GM10248 (cell line): ENCODE measurements around the gene KIF15.

ENCODE experiments used
- CTCF ChIA-PET: fragments of 300-600 bp; sonication (Branson Sonifier 250); formaldehyde crosslinking; extraction: SDS; loops from one replicate; lab custom pipeline; 2021; ENCODE audit warnings: antibody characterized with exemption; lab: Yijun Ruan, JAX
- POLR2A ChIA-PET: fragments of 350-650 bp; sonication (Branson Sonifier 250); formaldehyde crosslinking; extraction: SDS; loops from one replicate; lab custom pipeline; 2020; ENCODE audit warnings: antibody characterized with exemption; lab: Yijun Ruan, JAX
- DNase-seq: peaks from one replicate; pipeline ENCODE4 v3.0.0; 2012; ENCODE audit errors: extremely low spot score
- TF ChIP-seq, protein P1 (sequence below): IDR thresholded peaks from 2 replicates; pipeline ENCODE4 v1.5.1; 2012; ENCODE audit warnings: mild to moderate bottlenecking, low read depth; ENCODE audit errors: extremely low read depth, missing control alignments, control extremely low read depth

The KIF15 gene

DNA sequence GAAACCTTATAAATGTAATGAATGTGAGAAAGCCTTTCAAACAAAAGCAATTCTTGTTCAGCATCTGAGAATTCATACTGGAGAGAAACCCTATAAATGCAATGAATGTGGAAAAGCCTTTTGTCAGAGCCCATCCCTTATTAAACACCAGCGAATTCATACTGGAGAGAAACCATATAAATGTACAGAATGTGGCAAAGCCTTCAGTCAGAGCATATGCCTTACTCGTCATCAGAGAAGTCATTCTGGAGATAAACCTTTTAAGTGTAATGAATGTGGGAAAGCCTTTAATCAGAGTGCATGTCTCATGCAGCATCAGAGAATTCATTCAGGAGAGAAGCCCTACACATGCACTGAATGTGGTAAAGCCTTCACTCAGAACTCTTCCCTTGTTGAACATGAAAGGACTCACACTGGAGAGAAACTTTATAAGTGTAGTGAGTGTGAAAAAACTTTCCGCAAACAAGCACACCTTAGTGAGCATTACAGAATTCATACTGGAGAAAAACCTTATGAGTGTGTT, 26.9 kb upstream of the KIF15 start:
- TF ChIP-seq, protein P1, sequence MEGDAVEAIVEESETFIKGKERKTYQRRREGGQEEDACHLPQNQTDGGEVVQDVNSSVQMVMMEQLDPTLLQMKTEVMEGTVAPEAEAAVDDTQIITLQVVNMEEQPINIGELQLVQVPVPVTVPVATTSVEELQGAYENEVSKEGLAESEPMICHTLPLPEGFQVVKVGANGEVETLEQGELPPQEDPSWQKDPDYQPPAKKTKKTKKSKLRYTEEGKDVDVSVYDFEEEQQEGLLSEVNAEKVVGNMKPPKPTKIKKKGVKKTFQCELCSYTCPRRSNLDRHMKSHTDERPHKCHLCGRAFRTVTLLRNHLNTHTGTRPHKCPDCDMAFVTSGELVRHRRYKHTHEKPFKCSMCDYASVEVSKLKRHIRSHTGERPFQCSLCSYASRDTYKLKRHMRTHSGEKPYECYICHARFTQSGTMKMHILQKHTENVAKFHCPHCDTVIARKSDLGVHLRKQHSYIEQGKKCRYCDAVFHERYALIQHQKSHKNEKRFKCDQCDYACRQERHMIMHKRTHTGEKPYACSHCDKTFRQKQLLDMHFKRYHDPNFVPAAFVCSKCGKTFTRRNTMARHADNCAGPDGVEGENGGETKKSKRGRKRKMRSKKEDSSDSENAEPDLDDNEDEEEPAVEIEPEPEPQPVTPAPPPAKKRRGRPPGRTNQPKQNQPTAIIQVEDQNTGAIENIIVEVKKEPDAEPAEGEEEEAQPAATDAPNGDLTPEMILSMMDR, result no peak
- POLR2A ChIA-PET, result no interaction called here
- no peak for DNase-seq
- CTCF ChIA-PET, result no interaction called here

- POLR2A ChIA-PET, result no interaction called here
- DNase-seq, result peak; percentile 22
- TF ChIP-seq, protein P1, result no peak
- CTCF ChIA-PET, result interaction anchor here (1.2 to 1.3 kb wide), 2 partner anchors 15 to 19 kb away, joined by 3 read pairs; no protein-coding TSS in a partner anchor
Measured at GRCh38 chr3:44761101-44761423, 532 bp upstream of the KIF15 start.

- ChIA-PET CTCF (interaction anchor here (1.0 to 1.3 kb wide), 3 partner anchors 10 to 18 kb away, joined by 3 read pairs; no protein-coding TSS in a partner anchor), POLR2A (no interaction called here)
- TF ChIP-seq, protein P1, result no peak
- no peak for DNase-seq
Measured at GRCh38 chr3:44762170-44762677, 630 bp downstream of the KIF15 start.

DNA sequence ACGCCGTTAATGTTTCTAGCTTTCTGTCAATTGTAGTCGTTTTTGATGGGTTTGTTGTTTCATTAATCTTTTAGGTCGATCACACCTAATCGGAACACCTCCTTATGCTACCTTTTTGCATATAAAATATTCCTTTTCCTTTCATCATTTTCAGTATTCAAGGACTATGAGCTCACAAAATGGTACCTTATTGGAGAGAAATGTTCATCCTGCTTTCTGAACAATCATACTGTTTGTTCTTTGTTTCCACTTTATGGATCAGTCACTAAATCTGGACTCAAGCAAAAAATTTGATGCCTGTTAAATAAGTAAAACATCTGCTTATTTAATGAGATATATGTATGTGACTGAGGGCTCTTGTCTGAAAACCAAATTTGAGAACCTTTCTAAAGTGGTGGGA, 1.1 kb downstream of the KIF15 start:
- no peak for DNase-seq
- TF ChIP-seq, protein P1, result no peak
- CTCF ChIA-PET, result interaction anchor here (1.0 kb wide), 1 partner anchor 9 kb away, joined by 3 read pairs; no protein-coding TSS in a partner anchor
- POLR2A ChIA-PET, result no interaction called here

DNA sequence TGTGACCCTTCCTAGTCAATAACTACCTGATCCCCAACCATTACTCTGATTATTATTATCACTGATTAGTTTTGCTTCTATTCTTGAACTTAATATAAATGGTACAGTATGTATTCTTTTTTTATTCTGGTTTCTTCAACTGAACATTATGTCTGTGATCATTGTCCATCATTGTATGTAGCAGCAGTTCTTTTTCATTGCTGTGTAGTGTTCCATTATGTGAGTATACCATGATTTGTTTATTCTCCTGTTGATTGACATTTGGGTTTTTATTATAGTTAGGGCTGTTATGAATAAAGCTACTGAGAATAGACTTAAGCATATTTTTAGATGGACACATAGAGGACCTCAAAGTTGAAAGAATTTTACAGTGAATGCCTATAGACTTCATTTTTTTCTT, 2.7 kb downstream of the KIF15 start:
- POLR2A ChIA-PET, result no interaction called here
- TF ChIP-seq, protein P1, result no peak

DNA sequence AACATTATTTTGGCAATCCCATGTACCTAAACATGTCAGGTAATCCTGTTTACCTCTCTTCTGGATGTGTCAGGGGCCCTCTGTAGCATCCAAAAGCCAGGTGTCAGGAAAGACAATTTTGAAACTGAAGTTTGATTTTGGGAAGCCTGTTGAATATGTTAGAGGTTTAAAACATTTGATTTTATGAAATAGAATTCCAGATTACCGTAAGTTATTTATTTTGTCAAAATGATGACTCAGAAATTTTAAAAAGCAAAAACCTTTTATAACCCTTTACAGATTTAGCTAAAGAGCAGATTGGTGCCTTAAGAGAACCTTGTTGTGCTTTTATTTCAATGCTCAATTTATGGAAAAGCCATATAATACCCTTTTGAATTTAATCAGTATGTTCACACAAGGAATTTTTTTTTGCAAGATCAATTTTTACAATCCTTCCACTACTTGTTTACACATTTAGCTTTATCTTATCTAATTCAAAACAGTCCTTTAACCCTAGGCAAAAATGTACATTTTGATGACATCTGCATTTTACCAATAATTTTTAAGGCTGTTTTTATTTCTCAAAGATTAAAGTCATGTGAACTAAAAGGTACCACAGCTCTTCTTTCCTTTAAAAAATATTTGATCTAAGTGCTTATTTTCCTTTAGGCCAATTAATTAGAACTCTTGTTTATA, 10.0 kb downstream of the KIF15 start:
- TF ChIP-seq, protein P1, result no peak
- CTCF ChIA-PET, result interaction anchor here (1.0 kb wide), 1 partner anchor 9 kb away, joined by 3 read pairs; no protein-coding TSS in a partner anchor
- POLR2A ChIA-PET, result no interaction called here
- DNase-seq, result no peak

More for the DNA sequence above, 2.7 kb downstream of the KIF15 start:
- no peak for DNase-seq
- CTCF ChIA-PET, result interaction anchor here (1.0 kb wide), 1 partner anchor 16 kb away, joined by 3 read pairs; no protein-coding TSS in a partner anchor
